HepG2 (cell line): Measurements from ENCODE around the gene TFG. TPM values are rescaled to one million over a fixed set of nuclear protein-coding genes. Genes with fewer than 3 reads are reported as not detected.

ENCODE experiments used
- HOXD1 ChIP-seq: sonication (generic); formaldehyde crosslinking; IDR thresholded peaks from 2 replicates; pipeline ENCODE4 v1.5.0; 2020; ENCODE audit warnings: missing genetic modification reagents
- IKZF4 ChIP-seq: sonication (generic); formaldehyde crosslinking; IDR thresholded peaks from 2 replicates; pipeline ENCODE4 v1.5.1; 2020; ENCODE audit warnings: borderline replicate concordance, mild to moderate bottlenecking, low read depth, missing genetic modification reagents; ENCODE audit errors: not compliant biosample characterization
- KLF12 ChIP-seq: sonication (generic); formaldehyde crosslinking; IDR thresholded peaks from 2 replicates; pipeline ENCODE4 v1.4.0; 2020; ENCODE audit warnings: missing genetic modification reagents, borderline replicate concordance
- MYNN ChIP-seq: sonication (generic); formaldehyde crosslinking; IDR thresholded peaks from 2 replicates; pipeline ENCODE4 v1.4.0; 2020; ENCODE audit warnings: mild to moderate bottlenecking, low read depth, missing genetic modification reagents
- NFE2L2 ChIP-seq: fragments of 150-350 bp; IDR thresholded peaks from 2 replicates; pipeline ENCODE4 v1.6.1; 2014; ENCODE audit warnings: low read length
- PHF8 ChIP-seq: sonication (generic); formaldehyde crosslinking; IDR thresholded peaks from 2 replicates; pipeline ENCODE4 v1.5.0; 2020; ENCODE audit warnings: missing genetic modification reagents
- SIX4 ChIP-seq: sonication (generic); formaldehyde crosslinking; IDR thresholded peaks from 2 replicates; pipeline ENCODE4 v1.4.0; 2020; ENCODE audit warnings: missing genetic modification reagents
- TGIF2 ChIP-seq: IDR thresholded peaks from 2 replicates; pipeline ENCODE4 v1.6.1; 2016; ENCODE audit warnings: control low read depth, missing compliant biosample characterization
- ZNF282 ChIP-seq: fragments of 450-650 bp; IDR thresholded peaks from 2 replicates; pipeline ENCODE4 v1.6.1; 2018; ENCODE audit not compliant: partially characterized antibody
- ZNF484 ChIP-seq: sonication (generic); formaldehyde crosslinking; IDR thresholded peaks from 2 replicates; pipeline ENCODE4 v1.5.1; 2020; ENCODE audit warnings: mild to moderate bottlenecking, low read depth, missing genetic modification reagents, borderline replicate concordance
- polyA plus RNA-seq, 8 experiments: library from polyadenylated mRNA; depleted of rRNA in 3 of 8; stranded (reverse) in 7 of 8; unstranded in 1 of 8; fragments of >200 nt; fragmentation: Illumina TruSeq in 4 of 8; extraction: Trizol in 4 of 8; gene quantifications; 2 replicates each; pipeline versions ENCODE4 v1.2.1 to v1.2.3, GENCODE V29; 2011 to 2016; ENCODE audit warnings: low read depth in 4 of 8, missing spikeins in 1 of 8, mixed read lengths in 1 of 8; ENCODE audit not compliant: insufficient read depth in 1 of 8
- total RNA-seq, 5 experiments: library from RNA; depleted of rRNA; stranded (reverse); fragments of >200 nt; fragmentation: Illumina TruSeq; extraction: Trizol; gene quantifications; 2 replicates each; pipeline ENCODE4 v1.2.3, GENCODE V29; 2016; ENCODE audit warnings: low read depth in 1 of 5
- TF ChIP-seq, protein P1 (sequence below): sonication (generic); formaldehyde crosslinking; IDR thresholded peaks from 2 replicates; pipeline ENCODE4 v1.9.0; 2021; ENCODE audit warnings: mild to moderate bottlenecking, missing genetic modification reagents
- TF ChIP-seq, protein P2 (sequence below): sonication (generic); formaldehyde crosslinking; IDR thresholded peaks from 2 replicates; pipeline ENCODE4 v1.4.0; 2020; ENCODE audit warnings: mild to moderate bottlenecking, missing genetic modification reagents
- TF ChIP-seq, protein P3 (sequence below): sonication (generic); formaldehyde crosslinking; conservative IDR thresholded peaks from 2 replicates; pipeline ENCODE4 v1.8.0; 2022; ENCODE audit warnings: missing genetic modification reagents
- TF ChIP-seq, protein P4 (sequence below): sonication (generic); formaldehyde crosslinking; IDR thresholded peaks from 2 replicates; pipeline ENCODE4 v1.4.0; 2020; ENCODE audit warnings: mild to moderate bottlenecking, missing genetic modification reagents

TFG gene
- total and polyA plus RNA-seq, 2 of the 13 experiments (the other 11 are each of a cell fraction or from before 2014, with no cell fraction given): 53.6 to 71.7 TPM

DNA sequence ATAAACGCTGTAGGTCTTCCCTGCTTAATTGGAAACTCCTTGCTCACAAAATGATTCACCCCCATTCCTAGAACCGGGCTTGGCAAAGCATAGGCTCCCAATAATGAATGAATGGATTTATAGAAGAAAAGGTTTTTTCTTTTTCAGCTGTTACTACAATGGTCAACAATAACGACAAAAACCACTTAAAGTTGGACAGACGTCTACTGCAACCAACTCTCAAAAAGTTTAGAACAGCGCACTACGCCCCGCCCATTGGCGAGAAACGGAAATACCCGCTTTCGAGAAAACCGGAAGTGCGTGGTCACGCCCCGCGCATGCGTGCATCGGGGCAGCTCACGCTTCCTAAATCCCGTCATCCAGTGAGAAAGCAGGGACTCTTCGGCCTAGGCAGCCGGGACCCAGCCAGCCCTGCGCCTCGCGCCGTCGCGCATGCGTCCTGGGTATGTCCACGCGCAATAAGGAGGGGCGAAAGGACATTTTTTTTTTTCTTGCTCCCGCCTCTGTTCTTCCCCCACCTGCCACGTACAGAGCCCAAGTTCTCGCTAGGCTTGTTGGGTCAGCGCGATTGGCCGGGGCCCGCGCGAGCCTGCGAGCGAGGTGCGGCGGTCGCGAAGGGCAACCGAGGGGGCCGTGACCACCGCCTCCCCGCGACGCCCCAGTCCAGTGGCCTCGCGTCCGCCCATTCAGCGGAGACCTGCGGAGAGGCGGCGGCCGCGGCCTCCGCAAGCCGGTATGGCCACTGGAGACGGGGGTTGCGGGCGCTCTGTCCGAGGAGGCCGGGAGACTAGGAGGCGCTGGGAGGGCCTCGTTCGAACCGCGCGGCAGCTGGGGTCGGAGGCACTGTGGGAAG is at the start of gene TFG (continued):
- TF ChIP-seq, protein P1, sequence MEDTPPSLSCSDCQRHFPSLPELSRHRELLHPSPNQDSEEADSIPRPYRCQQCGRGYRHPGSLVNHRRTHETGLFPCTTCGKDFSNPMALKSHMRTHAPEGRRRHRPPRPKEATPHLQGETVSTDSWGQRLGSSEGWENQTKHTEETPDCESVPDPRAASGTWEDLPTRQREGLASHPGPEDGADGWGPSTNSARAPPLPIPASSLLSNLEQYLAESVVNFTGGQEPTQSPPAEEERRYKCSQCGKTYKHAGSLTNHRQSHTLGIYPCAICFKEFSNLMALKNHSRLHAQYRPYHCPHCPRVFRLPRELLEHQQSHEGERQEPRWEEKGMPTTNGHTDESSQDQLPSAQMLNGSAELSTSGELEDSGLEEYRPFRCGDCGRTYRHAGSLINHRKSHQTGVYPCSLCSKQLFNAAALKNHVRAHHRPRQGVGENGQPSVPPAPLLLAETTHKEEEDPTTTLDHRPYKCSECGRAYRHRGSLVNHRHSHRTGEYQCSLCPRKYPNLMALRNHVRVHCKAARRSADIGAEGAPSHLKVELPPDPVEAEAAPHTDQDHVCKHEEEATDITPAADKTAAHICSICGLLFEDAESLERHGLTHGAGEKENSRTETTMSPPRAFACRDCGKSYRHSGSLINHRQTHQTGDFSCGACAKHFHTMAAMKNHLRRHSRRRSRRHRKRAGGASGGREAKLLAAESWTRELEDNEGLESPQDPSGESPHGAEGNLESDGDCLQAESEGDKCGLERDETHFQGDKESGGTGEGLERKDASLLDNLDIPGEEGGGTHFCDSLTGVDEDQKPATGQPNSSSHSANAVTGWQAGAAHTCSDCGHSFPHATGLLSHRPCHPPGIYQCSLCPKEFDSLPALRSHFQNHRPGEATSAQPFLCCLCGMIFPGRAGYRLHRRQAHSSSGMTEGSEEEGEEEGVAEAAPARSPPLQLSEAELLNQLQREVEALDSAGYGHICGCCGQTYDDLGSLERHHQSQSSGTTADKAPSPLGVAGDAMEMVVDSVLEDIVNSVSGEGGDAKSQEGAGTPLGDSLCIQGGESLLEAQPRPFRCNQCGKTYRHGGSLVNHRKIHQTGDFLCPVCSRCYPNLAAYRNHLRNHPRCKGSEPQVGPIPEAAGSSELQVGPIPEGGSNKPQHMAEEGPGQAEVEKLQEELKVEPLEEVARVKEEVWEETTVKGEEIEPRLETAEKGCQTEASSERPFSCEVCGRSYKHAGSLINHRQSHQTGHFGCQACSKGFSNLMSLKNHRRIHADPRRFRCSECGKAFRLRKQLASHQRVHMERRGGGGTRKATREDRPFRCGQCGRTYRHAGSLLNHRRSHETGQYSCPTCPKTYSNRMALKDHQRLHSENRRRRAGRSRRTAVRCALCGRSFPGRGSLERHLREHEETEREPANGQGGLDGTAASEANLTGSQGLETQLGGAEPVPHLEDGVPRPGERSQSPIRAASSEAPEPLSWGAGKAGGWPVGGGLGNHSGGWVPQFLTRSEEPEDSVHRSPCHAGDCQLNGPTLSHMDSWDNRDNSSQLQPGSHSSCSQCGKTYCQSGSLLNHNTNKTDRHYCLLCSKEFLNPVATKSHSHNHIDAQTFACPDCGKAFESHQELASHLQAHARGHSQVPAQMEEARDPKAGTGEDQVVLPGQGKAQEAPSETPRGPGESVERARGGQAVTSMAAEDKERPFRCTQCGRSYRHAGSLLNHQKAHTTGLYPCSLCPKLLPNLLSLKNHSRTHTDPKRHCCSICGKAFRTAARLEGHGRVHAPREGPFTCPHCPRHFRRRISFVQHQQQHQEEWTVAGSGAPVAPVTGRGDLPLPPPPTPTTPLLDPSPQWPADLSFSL (CRISPR knock-in tag): no peak
- TF ChIP-seq TGIF2 (CRISPR knock-in tag) (peak; percentile 57), SIX4 (CRISPR knock-in tag) (no peak), NFE2L2 (no peak), MYNN (CRISPR knock-in tag) (no peak), PHF8 (CRISPR knock-in tag) (peak; percentile 82; the same call in 1 of the 2 replicates), KLF12 (CRISPR knock-in tag) (no peak; the same call in 1 of the 2 replicates), ZNF282 (no peak), IKZF4 (CRISPR knock-in tag) (no peak), HOXD1 (CRISPR knock-in tag) (no peak), ZNF484 (CRISPR knock-in tag) (no peak)
- TF ChIP-seq, protein P2, sequence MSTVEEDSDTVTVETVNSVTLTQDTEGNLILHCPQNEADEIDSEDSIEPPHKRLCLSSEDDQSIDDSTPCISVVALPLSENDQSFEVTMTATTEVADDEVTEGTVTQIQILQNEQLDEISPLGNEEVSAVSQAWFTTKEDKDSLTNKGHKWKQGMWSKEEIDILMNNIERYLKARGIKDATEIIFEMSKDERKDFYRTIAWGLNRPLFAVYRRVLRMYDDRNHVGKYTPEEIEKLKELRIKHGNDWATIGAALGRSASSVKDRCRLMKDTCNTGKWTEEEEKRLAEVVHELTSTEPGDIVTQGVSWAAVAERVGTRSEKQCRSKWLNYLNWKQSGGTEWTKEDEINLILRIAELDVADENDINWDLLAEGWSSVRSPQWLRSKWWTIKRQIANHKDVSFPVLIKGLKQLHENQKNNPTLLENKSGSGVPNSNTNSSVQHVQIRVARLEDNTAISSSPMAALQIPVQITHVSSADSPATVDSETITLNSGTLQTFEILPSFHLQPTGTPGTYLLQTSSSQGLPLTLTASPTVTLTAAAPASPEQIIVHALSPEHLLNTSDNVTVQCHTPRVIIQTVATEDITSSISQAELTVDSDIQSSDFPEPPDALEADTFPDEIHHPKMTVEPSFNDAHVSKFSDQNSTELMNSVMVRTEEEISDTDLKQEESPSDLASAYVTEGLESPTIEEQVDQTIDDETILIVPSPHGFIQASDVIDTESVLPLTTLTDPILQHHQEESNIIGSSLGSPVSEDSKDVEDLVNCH (CRISPR knock-in tag): no peak
- TF ChIP-seq, protein P3, sequence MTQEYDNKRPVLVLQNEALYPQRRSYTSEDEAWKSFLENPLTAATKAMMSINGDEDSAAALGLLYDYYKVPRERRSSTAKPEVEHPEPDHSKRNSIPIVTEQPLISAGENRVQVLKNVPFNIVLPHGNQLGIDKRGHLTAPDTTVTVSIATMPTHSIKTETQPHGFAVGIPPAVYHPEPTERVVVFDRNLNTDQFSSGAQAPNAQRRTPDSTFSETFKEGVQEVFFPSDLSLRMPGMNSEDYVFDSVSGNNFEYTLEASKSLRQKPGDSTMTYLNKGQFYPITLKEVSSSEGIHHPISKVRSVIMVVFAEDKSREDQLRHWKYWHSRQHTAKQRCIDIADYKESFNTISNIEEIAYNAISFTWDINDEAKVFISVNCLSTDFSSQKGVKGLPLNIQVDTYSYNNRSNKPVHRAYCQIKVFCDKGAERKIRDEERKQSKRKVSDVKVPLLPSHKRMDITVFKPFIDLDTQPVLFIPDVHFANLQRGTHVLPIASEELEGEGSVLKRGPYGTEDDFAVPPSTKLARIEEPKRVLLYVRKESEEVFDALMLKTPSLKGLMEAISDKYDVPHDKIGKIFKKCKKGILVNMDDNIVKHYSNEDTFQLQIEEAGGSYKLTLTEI: no peak
- TF ChIP-seq, protein P4, sequence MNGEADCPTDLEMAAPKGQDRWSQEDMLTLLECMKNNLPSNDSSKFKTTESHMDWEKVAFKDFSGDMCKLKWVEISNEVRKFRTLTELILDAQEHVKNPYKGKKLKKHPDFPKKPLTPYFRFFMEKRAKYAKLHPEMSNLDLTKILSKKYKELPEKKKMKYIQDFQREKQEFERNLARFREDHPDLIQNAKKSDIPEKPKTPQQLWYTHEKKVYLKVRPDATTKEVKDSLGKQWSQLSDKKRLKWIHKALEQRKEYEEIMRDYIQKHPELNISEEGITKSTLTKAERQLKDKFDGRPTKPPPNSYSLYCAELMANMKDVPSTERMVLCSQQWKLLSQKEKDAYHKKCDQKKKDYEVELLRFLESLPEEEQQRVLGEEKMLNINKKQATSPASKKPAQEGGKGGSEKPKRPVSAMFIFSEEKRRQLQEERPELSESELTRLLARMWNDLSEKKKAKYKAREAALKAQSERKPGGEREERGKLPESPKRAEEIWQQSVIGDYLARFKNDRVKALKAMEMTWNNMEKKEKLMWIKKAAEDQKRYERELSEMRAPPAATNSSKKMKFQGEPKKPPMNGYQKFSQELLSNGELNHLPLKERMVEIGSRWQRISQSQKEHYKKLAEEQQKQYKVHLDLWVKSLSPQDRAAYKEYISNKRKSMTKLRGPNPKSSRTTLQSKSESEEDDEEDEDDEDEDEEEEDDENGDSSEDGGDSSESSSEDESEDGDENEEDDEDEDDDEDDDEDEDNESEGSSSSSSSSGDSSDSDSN (CRISPR knock-in tag): no peak; the same call in 1 of the 2 replicates
